Renal cortex interstitium (tissue), 11 donors: Measurements from ENCODE around the gene ASB1. TPM values are rescaled to one million over a fixed set of nuclear protein-coding genes. Genes with fewer than 3 reads are reported as not detected.
"Not testable (repeated sequence)": the region's sequence is repeated elsewhere in the genome, so short reads cannot be mapped to it uniquely, and the experiment has no call there.

ENCODE experiments used
- DNase-seq, 11 donors: peaks; one replicate each; pipeline ENCODE4 v3.0.0-alpha.2; 2013; ENCODE audit warnings: low read depth in 9 of 11, low spot score in 4 of 11; ENCODE audit errors: extremely low read depth in 1 of 11
- polyA plus RNA-seq, 3 donors: library from polyadenylated mRNA; unstranded; fragments of 120-200 nt; gene quantifications; one replicate each; pipeline ENCODE4 v1.2.1, GENCODE V29; 2013; ENCODE audit not compliant: insufficient read length in 3 of 3

The ASB1 gene
- polyA plus RNA-seq, 3 donors: 29.2 to 31.1 (median 30.4) TPM

- DNase-seq: no peak
Measured at GRCh38 chr2:238397356-238397755, 29.4 kb upstream of the ASB1 start.

- no peak for DNase-seq
Measured at GRCh38 chr2:238398577-238398976, 28.1 kb upstream of the ASB1 start.

GRCh38 chr2:238399094-238399493 is 27.6 kb upstream of the ASB1 start:
- DNase-seq: no peak

GRCh38 chr2:238401551-238401950 is 25.2 kb upstream of the ASB1 start:
- DNase-seq: no peak

- no peak for DNase-seq
Measured at GRCh38 chr2:238403632-238404405, 22.9 kb upstream of the ASB1 start.

GRCh38 chr2:238404406-238405216 is 22.1 kb upstream of the ASB1 start:
- DNase-seq: no peak

GRCh38 chr2:238405217-238405555 is 21.5 kb upstream of the ASB1 start:
- not testable (repeated sequence) for DNase-seq

GRCh38 chr2:238406221-238406997 is 20.3 kb upstream of the ASB1 start:
- no peak for DNase-seq

- no peak for DNase-seq
Measured at GRCh38 chr2:238406998-238407285, 19.8 kb upstream of the ASB1 start.

GRCh38 chr2:238407566-238407965 is 19.2 kb upstream of the ASB1 start:
- no peak for DNase-seq

- DNase-seq: no peak
Measured at GRCh38 chr2:238408615-238409340, 17.9 kb upstream of the ASB1 start.

- no peak for DNase-seq
Measured at GRCh38 chr2:238409341-238410199, 17.2 kb upstream of the ASB1 start.

- DNase-seq: no peak
Measured at GRCh38 chr2:238412067-238412767, 14.5 kb upstream of the ASB1 start.

- DNase-seq: no peak
Measured at GRCh38 chr2:238413368-238413767, 13.4 kb upstream of the ASB1 start.

GRCh38 chr2:238415036-238415764 is 11.5 kb upstream of the ASB1 start:
- no peak for DNase-seq

- DNase-seq: no peak
Measured at GRCh38 chr2:238415893-238416292, 10.8 kb upstream of the ASB1 start.
